Measurements from ENCODE around the gene INMT. TPM values are rescaled to one million over a fixed set of nuclear protein-coding genes. Genes with fewer than 3 reads are reported as not detected.
A peak's percentile ranks its signal among the peaks of the same experiment; 100 is the strongest.

Gene INMT
- 100 to 1,000 TPM; 113 to 192 (median 174) TPM for total RNA-seq

DNA sequence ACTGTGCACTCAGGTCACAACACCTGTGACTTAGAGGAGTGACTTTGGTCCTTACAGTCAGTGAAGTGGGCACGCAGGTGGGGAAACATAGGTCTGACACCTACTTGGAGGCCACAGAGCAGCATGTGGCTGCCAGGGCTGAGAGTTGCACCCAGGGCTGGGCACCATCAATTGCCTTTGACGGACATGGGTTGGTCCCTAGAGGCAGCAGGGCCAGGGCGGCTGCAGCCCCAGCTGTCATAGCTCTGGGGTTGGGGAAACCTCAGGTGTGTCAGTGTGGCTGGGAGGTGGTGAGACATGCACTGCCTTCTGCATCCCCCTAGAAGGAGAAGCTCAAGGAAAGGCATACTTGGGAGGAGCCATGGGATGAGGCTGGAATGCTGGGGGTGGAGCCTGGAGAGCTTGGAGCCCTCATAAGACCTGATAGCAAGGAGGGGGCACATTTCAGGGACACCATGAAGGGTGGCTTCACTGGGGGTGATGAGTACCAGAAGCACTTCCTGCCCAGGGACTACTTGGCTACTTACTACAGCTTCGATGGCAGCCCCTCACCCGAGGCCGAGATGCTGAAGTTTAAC lies at the start of gene INMT:
Gene INMT, plus strand, starts transcription at position 440 of the 578 bp plus-strand sequence. Its CDS starts 16 bp downstream, at position 456.
- DNase-seq (ENCODE audit: extremely low spot score), result no peak
- TF ChIP-seq, protein P1, sequence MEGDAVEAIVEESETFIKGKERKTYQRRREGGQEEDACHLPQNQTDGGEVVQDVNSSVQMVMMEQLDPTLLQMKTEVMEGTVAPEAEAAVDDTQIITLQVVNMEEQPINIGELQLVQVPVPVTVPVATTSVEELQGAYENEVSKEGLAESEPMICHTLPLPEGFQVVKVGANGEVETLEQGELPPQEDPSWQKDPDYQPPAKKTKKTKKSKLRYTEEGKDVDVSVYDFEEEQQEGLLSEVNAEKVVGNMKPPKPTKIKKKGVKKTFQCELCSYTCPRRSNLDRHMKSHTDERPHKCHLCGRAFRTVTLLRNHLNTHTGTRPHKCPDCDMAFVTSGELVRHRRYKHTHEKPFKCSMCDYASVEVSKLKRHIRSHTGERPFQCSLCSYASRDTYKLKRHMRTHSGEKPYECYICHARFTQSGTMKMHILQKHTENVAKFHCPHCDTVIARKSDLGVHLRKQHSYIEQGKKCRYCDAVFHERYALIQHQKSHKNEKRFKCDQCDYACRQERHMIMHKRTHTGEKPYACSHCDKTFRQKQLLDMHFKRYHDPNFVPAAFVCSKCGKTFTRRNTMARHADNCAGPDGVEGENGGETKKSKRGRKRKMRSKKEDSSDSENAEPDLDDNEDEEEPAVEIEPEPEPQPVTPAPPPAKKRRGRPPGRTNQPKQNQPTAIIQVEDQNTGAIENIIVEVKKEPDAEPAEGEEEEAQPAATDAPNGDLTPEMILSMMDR (IDR thresholded peaks at IDR 0.05), result no peak
- TF ChIP-seq POLR2AphosphoS5 (IDR thresholded peaks at IDR 0.05) (peak; percentile 64 to 71), EP300 (IDR thresholded peaks at IDR 0.05) (no peak), POLR2A (IDR thresholded peaks at IDR 0.05; ENCODE audit: low read depth) (no peak)
- 32% methylated on average over 5 of the region's 6 CpGs for WGBS

DNA sequence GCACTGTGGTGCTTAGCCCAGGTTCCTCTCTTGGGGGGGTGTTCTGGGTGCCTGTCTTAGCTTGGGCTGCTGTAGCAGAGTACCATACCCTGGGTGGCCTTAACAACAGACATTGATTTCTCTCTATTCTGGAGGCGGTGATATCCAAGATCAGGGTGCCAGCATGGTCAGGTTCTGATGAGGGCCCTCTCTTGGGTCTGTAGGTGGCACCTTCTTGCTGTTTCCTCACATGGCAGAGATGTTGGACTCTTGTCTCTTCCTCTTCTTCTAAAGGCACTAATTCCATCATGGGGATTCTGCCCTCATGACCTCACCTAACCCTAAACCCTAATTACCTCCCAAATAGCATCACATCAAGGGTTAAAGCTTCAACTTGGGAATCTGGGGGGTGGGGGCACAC lies 49.7 kb upstream of the INMT start:
- intact Hi-C loops (cut with DNase I), result no loop called here
- no peak for DNase-seq (ENCODE audit: extremely low spot score)
- Histone ChIP-seq H3K9me3 (no peaks in the 10 kb centered on the region), H3K4me3 (no peak overlapping the region), H3K27ac (replicated peaks in 1 of 4) (no peak overlapping the region), H3K27me3 (peaks cover 0 to 8% (median 0%) of the 10 kb centered on the region in 4 donors), H3K4me1 (peaks cover 13 to 20% (median 19%) of the 10 kb centered on the region in 4 donors), H3K36me3 (no peaks in the 10 kb centered on the region)
- TF ChIP-seq POLR2AphosphoS5 (IDR thresholded peaks at IDR 0.05) (no peak), POLR2A (IDR thresholded peaks at IDR 0.05; ENCODE audit: low read depth) (no peak), EP300 (IDR thresholded peaks at IDR 0.05) (no peak)
- TF ChIP-seq, protein P1 (IDR thresholded peaks at IDR 0.05), result no peak
- 92% methylated on average over 1 of the region's 1 CpG for WGBS

More for the DNA sequence above, at the start of gene INMT:
- Histone ChIP-seq H3K4me3 (peak within 1 kb of the TSS; percentile 57 to 67 (median 62)), H3K27ac (replicated peaks in 1 of 4) (peak within 1 kb of the TSS; percentile 80 to 89 (median 88)), H3K36me3 (peaks cover 0 to 14% (median 3%) of the 10 kb centered on the region in 4 donors), H3K27me3 (no peaks in the 10 kb centered on the region), H3K9me3 (no peaks in the 10 kb centered on the region), H3K4me1 (peaks cover 59 to 74% (median 72%) of the 10 kb centered on the region in 4 donors)
- intact Hi-C loops (cut with DNase I), result loop anchor here (5.0 kb wide), 1 partner anchor 41 kb away; no protein-coding TSS in a partner anchor

DNA sequence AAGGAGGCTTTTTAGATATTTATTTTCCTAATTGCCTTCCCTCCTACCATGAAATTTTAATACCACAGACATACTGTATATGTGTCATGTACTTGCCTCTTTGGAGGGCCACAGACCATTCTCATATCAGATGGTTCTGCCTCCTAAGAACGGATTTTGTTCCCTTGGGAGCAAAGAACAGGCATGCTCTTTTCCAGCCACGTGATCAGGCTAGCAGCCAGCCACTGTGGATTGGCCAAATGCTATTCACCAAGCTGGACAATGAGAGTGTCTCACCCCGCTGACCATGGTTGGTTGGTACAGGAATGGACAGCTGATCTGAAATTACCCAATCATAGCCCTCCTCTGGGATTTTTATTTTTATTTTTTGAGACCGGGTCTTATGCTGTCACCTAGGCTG lies 48.2 kb upstream of the INMT start:
- intact Hi-C loops (cut with DNase I), result no loop called here
- 87% methylated on average over 4 of the region's 4 CpGs for WGBS
- peaks cover 19 to 30% (median 24%) of the 10 kb centered on the region in 4 donors for H3K4me1 ChIP-seq

DNA sequence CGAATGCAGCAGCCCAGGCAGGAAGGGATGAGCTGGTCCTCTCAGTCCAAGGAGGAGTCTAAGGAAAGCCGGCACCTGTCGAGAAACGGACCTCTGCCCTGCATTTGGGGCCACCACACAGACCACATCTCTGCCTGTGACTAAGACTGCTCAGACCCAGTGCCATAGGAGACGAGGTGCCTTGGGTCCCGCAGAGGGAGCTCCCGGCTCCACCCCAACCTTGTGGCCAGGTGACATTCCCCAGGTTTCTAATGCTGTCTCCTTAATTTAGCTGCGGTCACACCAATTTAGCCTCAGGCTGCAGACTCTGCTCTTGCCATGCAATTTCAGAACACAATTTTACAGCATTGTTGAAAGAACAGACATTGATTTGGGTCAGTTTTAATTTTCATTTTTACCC lies 46.9 kb upstream of the INMT start:
- Histone ChIP-seq H3K4me3 (no peak overlapping the region), H3K27ac (replicated peaks in 1 of 4) (no peak overlapping the region), H3K27me3 (peaks cover 0 to 3% (median 0%) of the 10 kb centered on the region in 4 donors), H3K4me1 (peaks cover 15 to 30% (median 22%) of the 10 kb centered on the region in 4 donors), H3K9me3 (no peaks in the 10 kb centered on the region), H3K36me3 (no peaks in the 10 kb centered on the region)
- TF ChIP-seq EP300 (IDR thresholded peaks at IDR 0.05), result no peak
- no peak for TF ChIP-seq POLR2AphosphoS5 (IDR thresholded peaks at IDR 0.05)
- no peak for TF ChIP-seq POLR2A (IDR thresholded peaks at IDR 0.05; ENCODE audit: low read depth)
- TF ChIP-seq, protein P1 (IDR thresholded peaks at IDR 0.05), result no peak
- DNase-seq (ENCODE audit: extremely low spot score), result no peak
- 93% methylated on average over 5 of the region's 8 CpGs for WGBS
- intact Hi-C loops (cut with DNase I), result no loop called here

More for the DNA sequence above, 48.2 kb upstream of the INMT start:
- Histone ChIP-seq H3K36me3 (no peaks in the 10 kb centered on the region), H3K27ac (replicated peaks in 1 of 4) (no peak overlapping the region), H3K9me3 (no peaks in the 10 kb centered on the region), H3K27me3 (peaks cover 0 to 8% (median 0%) of the 10 kb centered on the region in 4 donors), H3K4me3 (no peak overlapping the region)
- TF ChIP-seq EP300 (IDR thresholded peaks at IDR 0.05) (no peak), POLR2AphosphoS5 (IDR thresholded peaks at IDR 0.05) (no peak), POLR2A (IDR thresholded peaks at IDR 0.05; ENCODE audit: low read depth) (no peak)
- TF ChIP-seq, protein P1 (IDR thresholded peaks at IDR 0.05), result no peak
- no peak for DNase-seq (ENCODE audit: extremely low spot score)
